Mesendoderm (in vitro differentiated cells): ENCODE results near the gene CNGB1.

Source experiments
- DNase-seq: peaks from one replicate; pipeline ENCODE4 v3.0.0; 2013
- H2AK5ac ChIP-seq: 2 replicates; pipeline ENCODE4 v1.6.1; 2013; ENCODE audit warnings: low read length, inconsistent platforms
- H2BK120ac ChIP-seq: 2 replicates; pipeline ENCODE4 v1.6.1; 2013; ENCODE audit warnings: low read depth, mild to moderate bottlenecking, low read length, moderate library complexity, mixed read lengths
- H2BK15ac ChIP-seq: replicated peaks from 2 replicates; pipeline ENCODE4 v1.6.1; 2013; ENCODE audit warnings: low read depth, mild to moderate bottlenecking, moderate library complexity
- H2BK5ac ChIP-seq: 2 replicates; pipeline ENCODE4 v1.6.1; 2013; ENCODE audit warnings: low read length, inconsistent platforms
- H3K18ac ChIP-seq: 2 replicates; pipeline ENCODE4 v1.6.1; 2013; ENCODE audit warnings: mild to moderate bottlenecking, low read length, mixed read lengths
- H3K23ac ChIP-seq: one replicate; pipeline ENCODE4 v1.6.1; 2013; ENCODE audit warnings: low read length
- H3K27ac ChIP-seq: 2 replicates; pipeline ENCODE4 v1.5.1; 2013; ENCODE audit warnings: low read depth, mild to moderate bottlenecking, inconsistent platforms, low read length, moderate library complexity
- H3K27me3 ChIP-seq: 2 replicates; pipeline ENCODE4 v1.6.1; 2013; ENCODE audit warnings: low read length, control low read depth, mild to moderate bottlenecking, inconsistent platforms; ENCODE audit not compliant: insufficient read depth, poor library complexity
- H3K36me3 ChIP-seq: 2 replicates; pipeline ENCODE4 v1.6.1; 2013; ENCODE audit warnings: low read length, inconsistent platforms; ENCODE audit not compliant: control insufficient read depth, insufficient read depth
- H3K4ac ChIP-seq: one replicate; pipeline ENCODE4 v1.6.1; 2013; ENCODE audit warnings: low read depth, mild to moderate bottlenecking, low read length, moderate library complexity
- H3K4me1 ChIP-seq: 2 replicates; pipeline ENCODE4 v1.6.1; 2013; ENCODE audit warnings: low read depth, low read length, inconsistent platforms; ENCODE audit not compliant: control insufficient read depth
- H3K4me2 ChIP-seq: 2 replicates; pipeline ENCODE4 v1.6.1; 2013; ENCODE audit warnings: low read length
- H3K4me3 ChIP-seq: 2 replicates; pipeline ENCODE4 v1.5.1; 2013; ENCODE audit warnings: mild to moderate bottlenecking, low read length
- H3K56ac ChIP-seq: one replicate; pipeline ENCODE4 v1.6.1; 2013; ENCODE audit warnings: low read length
- H3K79me1 ChIP-seq: 2 replicates; pipeline ENCODE4 v1.6.1; 2013; ENCODE audit warnings: low read length, inconsistent platforms
- H3K79me2 ChIP-seq: 2 replicates; pipeline ENCODE4 v1.6.1; 2013; ENCODE audit warnings: mild to moderate bottlenecking, low read length; ENCODE audit not compliant: control insufficient read depth, insufficient read depth
- H3K9ac ChIP-seq: 2 replicates; pipeline ENCODE4 v1.6.1; 2013; ENCODE audit warnings: low read length, inconsistent platforms
- H4K5ac ChIP-seq: one replicate; pipeline ENCODE4 v1.6.1; 2013; ENCODE audit warnings: low read length
- H4K8ac ChIP-seq: one replicate; pipeline ENCODE4 v1.6.1; 2013; ENCODE audit warnings: low read depth, mild to moderate bottlenecking, control low read depth, low read length, moderate library complexity
- WGBS: extraction: QIAGEN DNeasy Blood & Tissue Kit; methylation state at CpG from one replicate; pipeline ENCODE4 v1.1.7; 2013; ENCODE audit warnings: low lambda C conversion rate, missing lambda C conversion rate; ENCODE audit not compliant: insufficient coverage; ENCODE audit errors: extremely low coverage; 5-methylcytosine and 5-hydroxymethylcytosine counted together

Gene CNGB1

GRCh38 chr16:57868913-57869520 lies 101.9 kb downstream of the CNGB1 start:
- no peak overlapping the region for H3K23ac ChIP-seq
- no CpG with 5 or more reads among the region's 13 CpGs for WGBS
- H3K36me3 ChIP-seq = no peaks in the 10 kb centered on the region
- no peaks in the 10 kb centered on the region for H3K79me1 ChIP-seq
- H3K27ac ChIP-seq = no peak overlapping the region
- no peak overlapping the region for H4K5ac ChIP-seq
- H3K4me2 ChIP-seq = no peak overlapping the region
- DNase-seq = no peak
- no peak overlapping the region for H2BK15ac ChIP-seq
- no peaks in the 10 kb centered on the region for H3K27me3 ChIP-seq
- H2BK5ac ChIP-seq = no peak overlapping the region
- no peak overlapping the region for H3K56ac ChIP-seq
- no peak overlapping the region for H2BK120ac ChIP-seq
- H3K4me1 ChIP-seq = peaks cover 5% of the 10 kb centered on the region
- no peak overlapping the region for H3K18ac ChIP-seq
- H3K4me3 ChIP-seq = no peak overlapping the region
- H3K4ac ChIP-seq = no peak overlapping the region
- no peak overlapping the region for H3K9ac ChIP-seq
- no peak overlapping the region for H2AK5ac ChIP-seq
- no peak overlapping the region for H4K8ac ChIP-seq
- no peaks in the 10 kb centered on the region for H3K79me2 ChIP-seq

DNA sequence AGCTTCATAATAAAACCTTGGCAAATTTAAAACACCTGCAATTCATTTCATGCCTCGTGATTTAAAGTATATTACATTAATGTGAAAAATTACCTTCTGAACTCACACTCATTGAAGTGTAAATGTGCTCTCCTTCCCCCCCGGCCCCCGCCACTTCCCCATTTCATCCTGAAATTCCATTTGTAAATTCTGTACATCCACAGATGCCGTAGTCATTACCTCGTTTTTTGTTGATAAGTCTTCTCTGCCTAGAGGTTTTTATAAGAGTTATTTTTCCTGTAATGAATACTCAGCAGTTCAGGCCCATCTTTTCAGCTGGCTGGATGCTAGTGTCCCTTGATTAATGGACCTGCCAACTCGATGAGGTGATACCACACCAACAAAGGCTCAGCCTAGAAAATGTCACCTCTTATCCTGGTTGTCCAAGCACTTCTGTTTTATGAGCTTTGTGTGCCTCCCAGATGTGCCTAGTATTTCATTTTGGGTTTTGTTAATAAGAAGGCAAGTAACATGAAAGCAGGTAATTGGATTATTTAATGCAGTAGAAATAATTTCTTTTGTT lies 103.8 kb downstream of the CNGB1 start:
- DNase-seq = no peak
- H3K79me2 ChIP-seq = no peaks in the 10 kb centered on the region
- H3K79me1 ChIP-seq = no peaks in the 10 kb centered on the region
- no peak overlapping the region for H4K5ac ChIP-seq
- H3K23ac ChIP-seq = no peak overlapping the region
- no peak overlapping the region for H3K27ac ChIP-seq
- no peak overlapping the region for H2BK5ac ChIP-seq
- H4K8ac ChIP-seq = no peak overlapping the region
- no peak overlapping the region for H2AK5ac ChIP-seq
- H3K4me1 ChIP-seq = peaks cover 9% of the 10 kb centered on the region
- H3K56ac ChIP-seq = no peak overlapping the region
- no peak overlapping the region for H3K4me2 ChIP-seq
- H2BK15ac ChIP-seq = no peak overlapping the region
- WGBS = no CpG with 5 or more reads among the region's 6 CpGs
- no peak overlapping the region for H3K4ac ChIP-seq
- H3K36me3 ChIP-seq = no peaks in the 10 kb centered on the region
- no peaks in the 10 kb centered on the region for H3K27me3 ChIP-seq
- H3K4me3 ChIP-seq = no peak overlapping the region
- H3K9ac ChIP-seq = no peak overlapping the region
- no peak overlapping the region for H3K18ac ChIP-seq
- H2BK120ac ChIP-seq = no peak overlapping the region

DNA sequence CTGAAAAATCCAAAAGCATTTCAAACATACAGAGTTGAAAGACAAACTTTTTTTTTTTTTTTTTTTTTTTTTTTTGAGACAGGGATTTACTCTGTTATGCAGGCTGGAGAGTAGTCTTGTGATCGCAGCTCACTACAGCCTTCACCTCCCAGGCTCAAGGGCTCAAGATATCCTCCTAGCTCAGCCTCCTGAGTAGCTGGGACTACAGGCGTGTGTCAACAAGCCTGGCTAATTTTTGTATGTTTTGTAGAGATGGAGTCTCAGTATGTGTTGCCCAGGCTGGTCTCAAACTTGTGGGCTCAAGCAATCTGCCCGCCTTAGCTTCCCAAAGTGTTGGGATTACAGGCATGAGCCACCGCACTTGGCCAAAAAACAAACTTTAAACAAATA lies 104.4 kb downstream of the CNGB1 start:
- Histone ChIP-seq H3K4ac (no peak overlapping the region), H3K79me1 (no peaks in the 10 kb centered on the region), H2BK15ac (no peak overlapping the region), H3K9ac (no peak overlapping the region), H3K4me2 (no peak overlapping the region), H3K27ac (no peak overlapping the region), H4K8ac (no peak overlapping the region), H2BK120ac (no peak overlapping the region), H4K5ac (no peak overlapping the region), H3K27me3 (no peaks in the 10 kb centered on the region), H3K4me3 (no peak overlapping the region), H3K18ac (peak overlapping the region; percentile 87), H3K56ac (peak overlapping the region; percentile 60), H3K23ac (no peak overlapping the region), H3K79me2 (no peaks in the 10 kb centered on the region), H2BK5ac (no peak overlapping the region), H2AK5ac (no peak overlapping the region), H3K36me3 (no peaks in the 10 kb centered on the region), H3K4me1 (peaks cover 9% of the 10 kb centered on the region)
- no peak for DNase-seq
- no CpG with 5 or more reads among the region's 4 CpGs for WGBS

DNA sequence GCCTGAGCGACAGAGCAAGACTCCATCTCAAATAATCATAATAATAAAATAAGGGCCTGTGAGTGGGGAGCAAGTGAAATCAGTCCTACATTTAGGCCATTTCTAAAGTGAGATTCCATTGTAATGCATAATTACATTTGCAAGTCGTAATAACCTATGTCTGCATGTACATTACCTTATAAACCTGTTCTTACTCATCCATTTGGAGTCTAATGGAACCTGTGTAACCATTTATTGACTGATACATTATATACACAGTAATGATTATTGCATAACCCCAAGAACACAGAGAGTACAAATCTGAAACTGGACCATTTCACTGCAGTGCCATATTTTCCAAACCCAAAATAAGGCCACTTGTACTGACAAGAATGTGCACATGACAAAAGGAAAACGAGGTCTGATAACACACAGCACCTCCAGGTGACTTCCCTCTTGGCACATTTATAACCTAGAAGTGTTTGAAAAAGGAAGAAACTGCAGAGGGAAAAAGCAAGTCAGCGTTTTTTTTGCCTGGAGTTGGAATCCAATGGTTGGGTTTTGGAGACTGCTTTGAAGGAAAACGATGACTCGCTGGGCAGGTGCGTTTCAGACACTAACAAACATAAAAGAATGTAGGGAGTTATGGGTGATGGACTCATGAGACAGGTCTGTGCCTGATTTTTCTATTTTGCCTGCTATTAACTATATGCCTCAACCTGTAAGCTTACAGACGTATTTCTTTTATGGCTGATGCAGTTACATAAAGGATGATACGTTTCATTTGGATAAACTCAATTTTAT lies 105.0 kb downstream of the CNGB1 start:
- Histone ChIP-seq H4K5ac (no peak overlapping the region), H3K9ac (no peak overlapping the region), H3K27me3 (no peaks in the 10 kb centered on the region), H3K23ac (no peak overlapping the region), H3K27ac (no peak overlapping the region), H3K36me3 (no peaks in the 10 kb centered on the region), H3K18ac (no peak overlapping the region), H4K8ac (no peak overlapping the region), H3K4me1 (peaks cover 9% of the 10 kb centered on the region), H3K4me2 (no peak overlapping the region), H2BK15ac (no peak overlapping the region), H2BK5ac (no peak overlapping the region), H3K4me3 (no peak overlapping the region), H2BK120ac (no peak overlapping the region), H2AK5ac (no peak overlapping the region), H3K79me1 (no peaks in the 10 kb centered on the region), H3K4ac (no peak overlapping the region), H3K56ac (peak overlapping the region; percentile 60), H3K79me2 (no peaks in the 10 kb centered on the region)
- no CpG with 5 or more reads among the region's 9 CpGs for WGBS
- DNase-seq = no peak

DNA sequence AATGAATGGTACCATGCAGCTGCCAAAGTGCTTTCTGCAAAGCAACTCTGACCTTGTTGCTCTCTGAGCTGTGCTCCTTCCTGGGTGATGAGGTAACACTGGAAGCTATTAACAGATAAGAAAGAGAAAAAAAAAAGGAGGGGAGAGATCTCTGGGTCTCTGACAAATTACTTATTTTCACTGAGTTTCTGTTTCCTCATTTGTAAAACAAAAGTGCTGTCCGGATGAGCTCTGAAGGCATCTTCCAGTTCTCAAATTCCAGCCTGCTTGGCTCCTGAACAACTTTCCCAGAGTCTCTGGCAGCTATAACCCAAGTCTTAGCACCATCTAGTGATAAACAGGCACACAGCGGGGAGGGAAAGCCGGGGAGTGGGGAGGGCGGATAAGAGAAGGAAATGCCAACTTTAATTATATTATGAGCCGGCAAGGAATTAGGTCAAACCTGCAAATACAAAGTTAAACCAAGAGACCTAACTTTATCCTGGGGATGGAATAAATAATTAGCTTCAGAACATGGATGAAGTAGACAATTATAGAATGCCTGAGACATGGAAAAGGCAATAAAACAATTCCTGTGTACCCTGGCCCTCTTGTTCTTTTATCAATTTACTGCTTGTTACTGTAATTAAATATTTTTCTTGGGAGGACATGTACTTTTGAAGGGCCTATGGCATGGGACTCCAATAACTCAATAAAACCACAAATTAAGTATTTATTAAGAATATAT lies 107.3 kb downstream of the CNGB1 start:
- H3K79me2 ChIP-seq = no peaks in the 10 kb centered on the region
- no peaks in the 10 kb centered on the region for H3K36me3 ChIP-seq
- H3K23ac ChIP-seq = no peak overlapping the region
- H3K4me3 ChIP-seq = no peak overlapping the region
- H3K4me2 ChIP-seq = no peak overlapping the region
- DNase-seq = peak; percentile 96
- H3K27me3 ChIP-seq = no peaks in the 10 kb centered on the region
- no peak overlapping the region for H3K18ac ChIP-seq
- peak overlapping the region; percentile 0 for H3K27ac ChIP-seq
- H3K4me1 ChIP-seq = peaks cover 9% of the 10 kb centered on the region
- no peak overlapping the region for H4K5ac ChIP-seq
- H3K56ac ChIP-seq = no peak overlapping the region
- H2BK15ac ChIP-seq = no peak overlapping the region
- H3K79me1 ChIP-seq = no peaks in the 10 kb centered on the region
- no peak overlapping the region for H4K8ac ChIP-seq
- H3K4ac ChIP-seq = no peak overlapping the region
- H3K9ac ChIP-seq = no peak overlapping the region
- no peak overlapping the region for H2BK5ac ChIP-seq
- WGBS = no CpG with 5 or more reads among the region's 5 CpGs
- no peak overlapping the region for H2BK120ac ChIP-seq
- H2AK5ac ChIP-seq = no peak overlapping the region
